RCC 7860 (cell line): Measurements from ENCODE around the gene CDX1.

Source experiments
- DNase-seq: peaks from one replicate; pipeline ENCODE4 v3.0.0-alpha.2; 2015; ENCODE audit warnings: low spot score
- FAIRE-seq: peaks from 2 replicates; lab custom pipeline; 2012; peaks lifted over from hg19 to GRCh38; lab: Jason Lieb, UNC

CDX1 gene

DNA sequence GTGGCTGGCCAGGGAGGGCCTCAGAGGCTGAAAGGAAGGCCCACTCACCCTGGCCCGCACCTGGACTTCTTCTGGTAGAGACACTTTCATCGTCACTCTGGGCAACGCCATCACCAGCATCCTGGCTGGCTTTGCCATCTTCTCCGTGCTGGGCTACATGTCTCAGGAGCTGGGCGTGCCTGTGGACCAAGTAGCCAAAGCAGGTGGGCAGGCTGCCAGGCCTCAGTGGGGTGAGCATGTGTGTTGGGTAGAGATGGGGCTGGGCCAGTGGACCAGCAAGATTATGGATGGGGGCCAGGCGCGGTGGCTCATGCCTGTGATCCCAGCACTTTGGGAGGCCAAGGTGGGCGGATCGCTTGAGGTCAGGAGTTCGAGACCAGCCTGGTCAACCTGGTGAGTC, 35.9 kb downstream of the CDX1 start:
- DNase-seq = no peak
- FAIRE-seq = no peak

DNA sequence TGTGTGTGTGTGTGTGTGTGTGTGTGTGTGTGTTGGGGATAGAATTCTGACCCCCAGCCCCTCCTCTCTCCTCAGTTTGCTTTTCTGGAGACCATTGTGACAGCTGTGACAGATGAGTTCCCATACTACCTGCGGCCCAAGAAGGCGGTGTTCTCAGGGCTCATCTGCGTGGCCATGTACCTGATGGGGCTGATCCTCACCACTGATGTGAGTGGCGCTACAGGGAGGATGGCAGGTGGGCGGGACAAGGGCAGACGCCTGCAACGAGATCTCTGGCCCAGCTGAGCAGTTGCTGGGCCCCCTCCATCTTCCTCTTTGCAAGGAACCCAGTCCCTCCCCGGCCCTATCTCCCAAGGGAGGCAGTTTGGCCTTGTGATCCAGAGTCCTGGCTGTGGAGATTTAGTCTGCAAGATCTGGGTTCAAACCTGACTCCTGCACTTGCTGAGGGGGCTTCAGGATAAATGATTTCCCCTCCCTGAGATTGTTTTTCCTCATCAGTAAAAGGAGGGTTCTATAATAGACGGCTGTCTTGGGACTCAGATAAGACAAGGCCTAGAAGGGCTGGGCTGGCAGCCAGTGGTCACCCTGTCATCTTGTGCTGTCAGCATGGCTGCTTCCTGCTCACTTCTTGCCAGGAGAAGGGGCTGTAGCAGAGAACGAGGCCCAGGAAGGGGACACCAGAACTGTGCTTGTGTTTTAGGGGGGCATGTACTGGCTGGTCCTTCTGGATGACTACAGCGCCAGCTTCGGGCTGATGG, 37.4 kb downstream of the CDX1 start:
- no peak for DNase-seq
- no peak for FAIRE-seq

- DNase-seq = no peak
- FAIRE-seq = no peak
Observed at GRCh38 chr5:150204590-150204960, 38.0 kb downstream of the CDX1 start.

DNA sequence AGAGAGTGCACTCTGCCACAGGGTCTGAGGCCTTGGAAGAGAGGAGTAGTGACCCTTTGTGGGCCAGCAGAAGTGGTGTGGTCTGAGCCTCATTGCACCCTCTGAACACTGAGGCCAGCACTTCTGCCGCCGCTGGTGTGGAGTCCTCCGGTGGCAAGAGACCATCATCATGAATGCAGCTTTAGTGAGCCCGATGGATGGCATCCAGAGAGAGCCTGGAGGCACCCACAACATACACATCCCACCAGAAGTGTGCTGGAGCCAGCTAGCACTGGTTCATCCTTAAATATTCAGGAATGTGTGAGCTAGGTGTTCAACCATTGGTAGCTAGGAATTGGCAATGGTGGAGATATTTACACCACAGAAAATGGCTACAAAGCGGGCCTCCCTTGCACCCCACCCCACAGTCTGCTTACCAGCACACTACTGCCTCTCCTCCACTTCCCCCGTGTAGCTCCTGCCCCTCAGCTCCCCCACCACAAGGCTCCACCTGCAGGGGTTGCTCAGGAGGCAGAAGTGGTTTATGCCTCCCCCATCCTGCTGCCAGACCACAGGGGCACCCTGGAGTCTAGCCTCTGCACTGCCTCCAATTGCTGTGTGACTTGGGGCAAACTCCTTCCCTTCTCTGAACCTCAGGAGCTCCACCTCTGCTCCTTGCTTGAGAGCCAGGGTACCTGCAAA, 39.7 kb downstream of the CDX1 start:
- DNase-seq (no peak), FAIRE-seq (no peak)

DNA sequence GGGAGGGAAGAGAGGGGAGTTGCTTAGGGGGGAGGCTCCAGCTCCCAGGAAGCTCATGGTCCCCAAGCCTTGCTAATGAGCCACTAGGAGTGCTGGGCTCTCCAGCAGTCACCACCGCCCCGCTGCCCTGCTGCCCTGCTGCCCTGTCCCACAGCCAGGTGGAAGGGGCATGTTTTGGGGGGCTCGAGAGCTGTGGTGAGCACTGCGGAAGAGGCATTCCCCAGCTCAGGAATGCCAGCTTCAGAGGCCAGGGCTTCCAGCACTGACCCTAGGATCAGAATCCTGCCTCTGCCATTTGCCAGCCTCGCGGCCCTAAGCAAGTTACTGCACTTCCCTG, 40.2 kb downstream of the CDX1 start:
- FAIRE-seq (no peak), DNase-seq (no peak)

DNA sequence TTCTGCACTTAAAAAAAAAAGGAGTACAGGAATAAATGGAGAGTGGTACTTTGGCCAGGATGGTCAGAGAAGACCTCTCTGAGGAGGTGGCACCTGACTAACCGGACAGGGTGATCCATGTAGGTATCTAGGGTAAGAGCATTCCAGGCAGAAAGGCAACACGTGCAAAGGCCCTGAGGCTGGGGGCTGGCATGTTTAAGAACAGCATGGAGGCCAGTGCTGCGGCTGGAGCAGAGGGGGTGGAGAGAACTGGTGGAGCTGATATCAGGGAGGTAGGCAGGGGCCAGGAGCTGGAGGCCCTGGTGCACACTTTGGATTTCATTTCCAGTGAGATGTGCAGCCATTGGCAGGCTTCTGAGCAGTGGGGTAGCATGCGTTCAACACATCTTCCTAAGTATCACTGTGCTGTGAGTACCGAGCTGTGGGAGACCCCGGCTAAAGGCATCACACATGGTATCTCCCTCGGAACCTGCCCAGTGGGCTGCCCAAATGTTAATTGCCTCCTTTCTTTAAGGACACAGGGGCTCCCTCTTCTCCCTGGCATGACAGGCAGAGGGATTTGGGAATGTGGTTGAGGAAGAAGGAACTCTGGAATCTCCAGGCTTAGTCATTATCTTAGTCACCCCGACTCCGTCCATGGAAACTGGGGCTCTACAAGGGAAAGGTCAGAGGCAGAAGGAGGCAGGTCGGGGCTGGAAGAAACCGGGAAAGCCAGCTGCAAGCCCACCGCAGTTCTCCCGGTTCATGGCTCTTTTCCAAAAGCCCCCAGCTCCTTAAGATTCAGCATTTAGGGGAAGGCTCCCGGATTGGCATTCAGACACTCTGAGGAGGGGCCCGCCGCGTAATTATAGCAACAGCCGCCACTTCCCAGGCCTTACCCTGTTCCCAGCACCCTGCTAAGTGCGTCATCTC, 41.9 kb downstream of the CDX1 start:
- DNase-seq (peak; percentile 54), FAIRE-seq (no peak)

DNA sequence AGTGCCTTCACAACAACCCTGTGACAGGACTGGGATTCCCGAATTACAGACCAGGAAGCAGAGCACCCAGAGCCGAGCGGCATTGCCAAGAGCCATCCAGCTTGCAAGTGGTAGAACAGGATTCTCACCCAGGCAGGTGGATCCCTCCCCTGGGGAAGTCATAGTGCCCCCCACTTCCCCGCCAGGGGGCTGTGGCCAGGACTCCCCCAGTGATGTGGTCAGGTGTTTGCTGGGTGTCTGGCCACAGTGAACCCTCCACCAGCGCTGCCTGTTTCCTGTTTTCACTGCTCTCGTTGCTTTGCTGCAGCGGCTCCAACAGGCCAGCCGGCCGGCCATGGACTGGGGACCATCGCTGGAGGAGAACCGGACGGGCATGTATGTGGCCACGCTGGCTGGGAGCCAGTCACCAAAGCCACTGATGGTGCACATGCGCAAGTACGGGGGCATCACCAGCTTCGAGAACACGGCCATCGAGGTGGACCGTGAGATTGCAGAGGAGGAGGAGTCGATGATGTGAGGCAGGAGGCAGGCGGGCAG, 42.6 kb downstream of the CDX1 start:
- DNase-seq (peak; percentile 19), FAIRE-seq (no peak)

DNA sequence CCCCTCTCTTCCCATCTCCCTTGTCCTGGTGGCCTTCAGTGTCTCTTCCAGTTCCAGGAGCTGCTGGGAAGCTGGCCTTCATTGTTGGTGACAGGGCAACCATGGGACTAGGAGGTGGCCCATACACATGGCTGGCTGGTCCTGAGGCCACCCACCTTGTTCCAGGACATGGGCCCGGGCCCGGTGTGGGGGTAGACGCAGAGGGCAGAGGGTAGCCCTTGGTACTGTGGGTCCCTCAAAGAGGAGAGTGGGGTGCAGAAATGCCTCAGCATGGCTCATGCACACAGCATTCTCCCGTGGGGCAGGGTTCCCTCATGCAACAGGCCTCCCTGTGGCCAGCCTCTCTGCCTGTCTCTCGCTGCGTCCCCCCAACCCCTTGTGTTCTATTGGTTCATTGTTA, 44.1 kb downstream of the CDX1 start:
- DNase-seq = no peak
- FAIRE-seq = no peak

DNA sequence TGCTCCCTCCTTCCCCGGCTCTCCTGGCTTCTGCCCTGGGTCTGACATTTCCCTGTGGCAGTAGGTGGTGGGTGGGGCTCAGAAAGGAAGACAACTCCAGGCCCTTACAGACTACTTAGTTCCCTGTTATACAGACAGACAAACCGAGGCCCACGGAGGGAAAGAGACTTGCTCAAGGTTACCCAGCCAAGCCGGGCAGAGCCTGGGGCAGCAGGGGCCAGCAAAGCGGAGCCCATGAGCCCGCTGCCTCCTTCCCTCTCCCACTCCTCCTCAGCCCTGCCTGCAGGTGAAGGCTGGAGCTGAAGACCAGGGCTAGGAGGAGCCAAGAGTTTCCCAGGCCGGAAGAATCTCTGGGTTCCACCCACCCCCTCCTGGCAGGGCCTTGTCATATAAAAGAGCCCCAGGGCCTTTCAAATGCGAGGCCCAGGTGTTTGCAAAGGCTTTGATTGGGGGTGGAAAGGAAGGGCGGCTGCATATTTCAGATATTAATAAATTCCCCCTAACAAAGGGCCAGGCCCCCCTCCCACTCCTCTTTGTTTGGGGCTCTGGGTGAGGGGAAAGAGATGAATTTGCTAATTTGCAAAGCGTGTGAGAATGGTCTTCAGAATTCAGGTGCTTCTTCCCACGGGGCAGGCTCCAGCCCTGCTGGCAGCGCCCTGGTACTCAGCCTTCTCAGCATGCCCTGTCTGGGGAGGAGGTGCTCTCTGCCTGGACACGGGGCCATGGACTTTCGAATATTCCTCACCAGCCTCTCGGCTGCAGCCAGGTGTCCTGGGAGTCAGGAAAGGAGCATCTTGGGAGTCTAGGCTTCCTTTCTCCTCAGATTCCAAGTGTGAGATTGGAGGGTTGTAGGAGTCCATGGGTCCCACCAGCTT, 44.8 kb downstream of the CDX1 start:
- no peak for DNase-seq
- no peak for FAIRE-seq

GRCh38 chr5:150213530-150213929, 47.0 kb downstream of the CDX1 start:
- no peak for FAIRE-seq
- DNase-seq = no peak

- no peak for FAIRE-seq
- DNase-seq = no peak
Observed at GRCh38 chr5:150214289-150214688, 47.7 kb downstream of the CDX1 start.

- DNase-seq = no peak
- FAIRE-seq = no peak
Observed at GRCh38 chr5:150215979-150216944, 49.7 kb downstream of the CDX1 start.

GRCh38 chr5:150217038-150217437, 50.5 kb downstream of the CDX1 start:
- DNase-seq = no peak
- no peak for FAIRE-seq

DNA sequence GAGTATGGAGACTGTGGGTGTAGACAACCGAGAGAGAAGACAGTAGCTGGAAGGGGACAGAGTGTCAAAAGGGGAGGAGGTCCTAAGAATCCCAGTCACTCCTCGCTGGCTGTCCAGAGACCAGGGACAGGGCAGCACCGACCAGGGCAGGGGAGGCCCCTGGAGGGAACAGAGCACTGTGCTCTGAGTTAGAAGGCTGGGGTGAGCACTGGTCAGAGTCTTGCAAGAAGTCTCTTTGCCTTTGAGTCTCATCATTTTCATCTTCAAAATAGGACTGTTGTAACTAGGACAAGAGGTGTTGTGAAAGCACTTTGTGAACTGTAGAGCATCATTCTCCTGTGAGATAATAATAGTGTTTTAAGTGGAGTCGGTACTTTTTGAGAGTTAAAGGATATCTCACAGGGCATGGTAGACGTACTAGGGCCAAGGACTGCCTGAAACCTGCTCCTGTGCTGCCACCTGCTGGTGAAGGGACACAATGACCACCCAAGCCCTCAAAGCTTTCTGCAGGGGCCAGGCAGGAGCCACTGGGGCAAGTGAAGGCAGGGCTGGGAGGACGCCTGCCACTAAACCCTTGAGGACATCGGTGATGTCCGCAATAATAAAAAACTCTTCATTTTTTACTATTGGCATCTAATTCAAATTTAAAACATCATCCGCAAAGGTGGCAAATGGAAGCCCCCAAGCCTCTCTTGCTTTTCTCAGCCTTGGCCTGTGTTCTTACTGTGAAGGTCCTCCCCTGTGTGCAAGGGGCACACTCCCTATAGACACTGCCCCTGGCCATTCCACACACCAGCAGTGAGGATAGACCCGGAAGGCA, 51.5 kb downstream of the CDX1 start:
- DNase-seq = peak; percentile 68
- peak; percentile 50 for FAIRE-seq

DNA sequence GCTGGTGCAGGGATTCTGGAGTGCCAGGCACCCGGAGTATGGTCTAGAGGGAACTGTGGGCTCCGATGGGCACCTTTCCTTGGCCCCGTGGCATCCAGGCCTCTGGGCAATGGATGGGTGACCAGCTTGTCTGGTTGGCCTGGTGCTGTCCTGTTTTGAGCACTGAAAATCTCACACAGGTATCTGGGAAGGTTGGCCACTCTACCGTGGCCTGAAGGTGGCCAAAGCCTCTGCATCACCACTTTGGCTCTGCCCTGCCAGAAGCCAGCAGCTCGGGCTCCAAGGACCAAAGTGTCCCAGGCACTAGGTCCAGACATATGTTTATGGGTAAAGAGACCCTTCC, 52.1 kb downstream of the CDX1 start:
- FAIRE-seq = no peak

DNA sequence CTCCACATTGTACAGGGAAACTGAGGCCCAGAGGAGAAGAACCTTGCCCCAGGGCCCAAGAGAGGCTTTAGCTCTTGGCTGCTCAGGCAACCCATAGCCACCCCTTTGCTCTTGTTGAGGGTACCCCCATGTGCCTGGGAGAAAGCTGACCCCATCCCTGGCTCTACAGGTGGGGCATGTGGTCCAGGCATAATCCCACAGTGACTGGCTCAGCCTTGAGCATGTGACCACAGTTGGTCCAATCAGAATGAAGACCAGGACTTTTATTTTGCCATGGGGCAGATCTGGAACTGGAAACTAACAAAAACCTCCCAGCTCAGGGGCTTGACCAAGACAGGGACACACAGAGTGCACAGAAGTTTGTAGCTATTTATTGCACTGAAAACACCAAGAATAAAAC, 52.6 kb downstream of the CDX1 start:
- no peak for FAIRE-seq
- no peak for DNase-seq

More for the DNA sequence above, 52.1 kb downstream of the CDX1 start:
- no peak for DNase-seq

- DNase-seq (no peak), FAIRE-seq (no peak)
Observed at GRCh38 chr5:150219861-150220260, 53.3 kb downstream of the CDX1 start.

GRCh38 chr5:150221471-150221870, 54.9 kb downstream of the CDX1 start:
- FAIRE-seq (no peak), DNase-seq (no peak)

- DNase-seq (no peak), FAIRE-seq (no peak)
Observed at GRCh38 chr5:150222906-150223305, 56.3 kb downstream of the CDX1 start.
